LNCAP (cell line): ENCODE measurements around the gene PDK1.

Experiments
- TF ChIP-seq, protein P1 (sequence below): fragments of 450-650 bp; IDR thresholded peaks from 2 replicates; pipeline ENCODE4 v1.5.1; 2017; ENCODE audit warnings: mild to moderate bottlenecking

PDK1 gene

GRCh38 chr2:172624996-172625395, 69.1 kb downstream of the PDK1 start:
- TF ChIP-seq, protein P1, sequence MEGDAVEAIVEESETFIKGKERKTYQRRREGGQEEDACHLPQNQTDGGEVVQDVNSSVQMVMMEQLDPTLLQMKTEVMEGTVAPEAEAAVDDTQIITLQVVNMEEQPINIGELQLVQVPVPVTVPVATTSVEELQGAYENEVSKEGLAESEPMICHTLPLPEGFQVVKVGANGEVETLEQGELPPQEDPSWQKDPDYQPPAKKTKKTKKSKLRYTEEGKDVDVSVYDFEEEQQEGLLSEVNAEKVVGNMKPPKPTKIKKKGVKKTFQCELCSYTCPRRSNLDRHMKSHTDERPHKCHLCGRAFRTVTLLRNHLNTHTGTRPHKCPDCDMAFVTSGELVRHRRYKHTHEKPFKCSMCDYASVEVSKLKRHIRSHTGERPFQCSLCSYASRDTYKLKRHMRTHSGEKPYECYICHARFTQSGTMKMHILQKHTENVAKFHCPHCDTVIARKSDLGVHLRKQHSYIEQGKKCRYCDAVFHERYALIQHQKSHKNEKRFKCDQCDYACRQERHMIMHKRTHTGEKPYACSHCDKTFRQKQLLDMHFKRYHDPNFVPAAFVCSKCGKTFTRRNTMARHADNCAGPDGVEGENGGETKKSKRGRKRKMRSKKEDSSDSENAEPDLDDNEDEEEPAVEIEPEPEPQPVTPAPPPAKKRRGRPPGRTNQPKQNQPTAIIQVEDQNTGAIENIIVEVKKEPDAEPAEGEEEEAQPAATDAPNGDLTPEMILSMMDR, result no peak

- TF ChIP-seq, protein P1, result no peak
These were observed 71.3 kb downstream of the PDK1 start for GRCh38 chr2:172627181-172627580.

- TF ChIP-seq, protein P1, result no peak
These were observed 72.2 kb downstream of the PDK1 start for GRCh38 chr2:172628085-172628484.

DNA sequence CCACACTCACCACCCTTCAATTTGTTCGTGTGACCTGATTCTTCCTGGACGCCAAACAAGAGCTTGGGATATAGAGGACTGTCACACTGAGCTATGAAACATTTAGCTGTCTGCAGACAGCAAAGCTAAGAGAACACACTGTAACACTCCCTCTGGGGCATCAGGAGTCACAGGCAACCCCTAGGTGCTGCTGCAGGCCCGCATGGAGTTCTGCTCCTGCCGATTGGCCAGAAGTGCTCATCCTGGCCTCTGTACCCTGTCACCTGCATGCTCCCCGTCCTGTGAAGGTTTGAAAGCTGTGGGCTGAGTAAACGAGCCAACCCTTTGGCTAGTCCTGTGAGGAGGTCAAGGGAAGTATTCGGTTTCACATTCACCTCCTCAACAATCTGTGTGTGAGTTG, 73.7 kb downstream of the PDK1 start:
- TF ChIP-seq, protein P1, result no peak

- TF ChIP-seq, protein P1, result no peak
These were observed 74.3 kb downstream of the PDK1 start for GRCh38 chr2:172630181-172630580.

- TF ChIP-seq, protein P1, result no peak
These were observed 78.6 kb downstream of the PDK1 start for GRCh38 chr2:172634477-172634876.

DNA sequence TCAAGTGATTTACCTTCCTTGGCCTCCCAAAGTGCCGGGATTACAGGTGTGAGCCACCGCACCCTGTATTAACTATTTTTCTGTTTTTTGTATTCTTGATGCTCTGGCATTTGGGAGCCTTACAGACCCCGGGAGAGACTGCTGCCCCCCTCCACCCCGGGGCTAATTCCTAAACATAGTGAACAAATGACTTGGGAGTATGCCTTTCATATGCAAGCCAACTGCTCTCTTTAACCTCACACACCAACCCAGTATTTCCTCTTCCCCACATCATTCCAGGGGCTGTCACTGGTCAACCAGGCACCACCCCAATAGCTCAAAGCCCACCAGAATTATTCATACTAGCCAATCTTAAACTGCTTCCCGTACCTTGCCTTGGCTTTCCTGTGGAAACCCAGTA, 79.7 kb downstream of the PDK1 start:
- TF ChIP-seq, protein P1, result no peak

DNA sequence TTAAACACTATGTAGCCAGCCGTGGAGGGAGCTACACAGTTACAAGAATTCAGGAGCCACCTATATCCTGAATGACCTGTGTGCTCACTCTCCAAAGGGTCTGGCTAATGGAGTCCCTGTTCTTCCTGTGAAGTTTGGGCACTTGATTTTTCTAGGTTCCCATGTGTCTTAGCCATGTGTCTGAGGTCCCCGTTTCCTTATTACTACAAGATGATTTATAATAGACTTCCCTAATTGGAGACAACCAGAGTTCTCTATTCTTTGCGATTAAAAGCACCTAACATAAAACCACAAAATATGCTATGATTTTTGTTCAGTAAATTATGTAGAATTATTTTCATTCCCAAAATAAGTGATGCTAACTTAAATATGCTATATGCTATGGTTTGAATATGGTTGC, 83.4 kb downstream of the PDK1 start:
- TF ChIP-seq, protein P1, result no peak
